GF-D8 (cell line): ENCODE data around the gene SYP.

Experiments used
- DNase-seq: peaks from one replicate; lab custom pipeline; 2025; lab: John Stamatoyannopoulos, UW

SYP gene

GRCh38 chrX:49220100-49220499 lies 20.1 kb upstream of the SYP start:
- DNase-seq: no peak

- DNase-seq: no peak
Measured at GRCh38 chrX:49214996-49215526, 15.1 kb upstream of the SYP start.

- DNase-seq: no peak
Measured at GRCh38 chrX:49214416-49214815, 14.4 kb upstream of the SYP start.

GRCh38 chrX:49212861-49213260 lies 12.9 kb upstream of the SYP start:
- DNase-seq: no peak

- no peak for DNase-seq
Measured at GRCh38 chrX:49212209-49212608, 12.2 kb upstream of the SYP start.

- no peak for DNase-seq
Measured at GRCh38 chrX:49211074-49211473, 11.1 kb upstream of the SYP start.

- no peak for DNase-seq
Measured at GRCh38 chrX:49210406-49210805, 10.4 kb upstream of the SYP start.

- no peak for DNase-seq
Measured at GRCh38 chrX:49209434-49210251, 9.7 kb upstream of the SYP start.

- DNase-seq: no peak
Measured at GRCh38 chrX:49208399-49208798, 8.4 kb upstream of the SYP start.

GRCh38 chrX:49206543-49206942 lies 6.5 kb upstream of the SYP start:
- no peak for DNase-seq

GRCh38 chrX:49205443-49205842 lies 5.5 kb upstream of the SYP start:
- no peak for DNase-seq

- DNase-seq: no peak
Measured at GRCh38 chrX:49204709-49205108, 4.7 kb upstream of the SYP start.

GRCh38 chrX:49204017-49204416 lies 4.0 kb upstream of the SYP start:
- DNase-seq: no peak

- no peak for DNase-seq
Measured at GRCh38 chrX:49203536-49203935, 3.5 kb upstream of the SYP start.

- DNase-seq: no peak
Measured at GRCh38 chrX:49202022-49202421, 2.0 kb upstream of the SYP start.

- DNase-seq: no peak
Measured at GRCh38 chrX:49199315-49199595, 738 bp downstream of the SYP start.

- no peak for DNase-seq
Measured at GRCh38 chrX:49198540-49199314, 1.3 kb downstream of the SYP start.

GRCh38 chrX:49197543-49198087 lies 2.4 kb downstream of the SYP start:
- no peak for DNase-seq

GRCh38 chrX:49193542-49193964 lies 6.4 kb downstream of the SYP start:
- DNase-seq: no peak

GRCh38 chrX:49192722-49193328 lies 7.2 kb downstream of the SYP start:
- no peak for DNase-seq

GRCh38 chrX:49191574-49192011 lies 8.4 kb downstream of the SYP start:
- DNase-seq: no peak

- peak; percentile 100 for DNase-seq
Measured at GRCh38 chrX:49190821-49191573, 9.0 kb downstream of the SYP start.
